GM12873 (cell line): ENCODE results near the gene ARMH3.

ENCODE experiments used
- TF ChIP-seq, protein P1 (sequence below): IDR thresholded peaks from 2 replicates; pipeline ENCODE4 v1.5.1; 2012; ENCODE audit warnings: low read depth, mild to moderate bottlenecking, moderate library complexity, low read length, control low read depth; ENCODE audit not compliant: insufficient read depth; ENCODE audit errors: missing control alignments

Gene ARMH3

GRCh38 chr10:102064868-102065560 lies 9.0 kb upstream of the ARMH3 start, which contains the start of gene HPS6:
HPS6 (plus strand) TSS chr10:102065349; CDS start chr10:102065475, 126 bp downstream.
- TF ChIP-seq, protein P1, sequence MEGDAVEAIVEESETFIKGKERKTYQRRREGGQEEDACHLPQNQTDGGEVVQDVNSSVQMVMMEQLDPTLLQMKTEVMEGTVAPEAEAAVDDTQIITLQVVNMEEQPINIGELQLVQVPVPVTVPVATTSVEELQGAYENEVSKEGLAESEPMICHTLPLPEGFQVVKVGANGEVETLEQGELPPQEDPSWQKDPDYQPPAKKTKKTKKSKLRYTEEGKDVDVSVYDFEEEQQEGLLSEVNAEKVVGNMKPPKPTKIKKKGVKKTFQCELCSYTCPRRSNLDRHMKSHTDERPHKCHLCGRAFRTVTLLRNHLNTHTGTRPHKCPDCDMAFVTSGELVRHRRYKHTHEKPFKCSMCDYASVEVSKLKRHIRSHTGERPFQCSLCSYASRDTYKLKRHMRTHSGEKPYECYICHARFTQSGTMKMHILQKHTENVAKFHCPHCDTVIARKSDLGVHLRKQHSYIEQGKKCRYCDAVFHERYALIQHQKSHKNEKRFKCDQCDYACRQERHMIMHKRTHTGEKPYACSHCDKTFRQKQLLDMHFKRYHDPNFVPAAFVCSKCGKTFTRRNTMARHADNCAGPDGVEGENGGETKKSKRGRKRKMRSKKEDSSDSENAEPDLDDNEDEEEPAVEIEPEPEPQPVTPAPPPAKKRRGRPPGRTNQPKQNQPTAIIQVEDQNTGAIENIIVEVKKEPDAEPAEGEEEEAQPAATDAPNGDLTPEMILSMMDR = peak; percentile 17

- TF ChIP-seq, protein P1 = no peak
Measured at GRCh38 chr10:102064503-102064867, 8.5 kb upstream of the ARMH3 start.

DNA sequence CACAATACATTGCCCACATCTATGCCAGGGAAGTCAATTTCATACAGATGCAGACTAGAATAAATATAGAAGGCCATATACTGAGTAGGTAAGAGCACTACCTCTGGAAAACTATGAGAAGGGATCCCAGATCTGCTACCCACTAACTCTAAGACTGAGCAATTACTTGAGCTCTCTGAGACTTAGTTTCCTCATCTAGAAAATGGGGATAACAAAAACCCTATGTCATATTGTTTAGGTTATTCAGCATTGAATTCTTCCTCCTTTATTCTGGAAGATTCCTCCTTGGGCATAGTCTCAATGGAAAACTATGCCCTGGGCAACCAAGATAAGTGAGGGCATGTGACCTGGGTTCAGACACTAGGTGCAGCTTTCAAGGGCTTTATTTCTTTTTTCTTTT lies 4.0 kb upstream of the ARMH3 start:
- TF ChIP-seq, protein P1 = no peak

- TF ChIP-seq, protein P1 = no peak
Measured at GRCh38 chr10:102046095-102046494, 9.9 kb downstream of the ARMH3 start.

DNA sequence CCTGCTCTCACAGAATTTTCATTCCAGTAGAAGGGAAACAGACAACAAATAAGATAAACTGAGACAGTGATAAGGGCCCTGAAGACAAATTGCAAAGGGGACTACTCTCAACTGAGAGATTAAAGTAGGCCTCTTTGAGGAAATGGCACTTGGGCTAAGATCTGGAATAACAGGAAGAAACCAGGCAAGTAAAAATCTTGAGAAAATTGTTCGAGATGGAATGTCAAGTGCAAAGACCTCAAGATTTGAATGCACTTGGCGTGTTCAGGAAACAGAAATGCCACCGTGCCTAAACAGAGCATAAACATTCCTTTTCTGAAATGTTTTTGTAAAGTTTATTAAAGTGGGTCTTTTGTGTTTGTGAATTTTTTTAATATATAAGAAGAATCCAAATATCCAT lies 10.7 kb downstream of the ARMH3 start:
- TF ChIP-seq, protein P1 = no peak

GRCh38 chr10:102040305-102041050 lies 15.5 kb downstream of the ARMH3 start:
- TF ChIP-seq, protein P1 = no peak

DNA sequence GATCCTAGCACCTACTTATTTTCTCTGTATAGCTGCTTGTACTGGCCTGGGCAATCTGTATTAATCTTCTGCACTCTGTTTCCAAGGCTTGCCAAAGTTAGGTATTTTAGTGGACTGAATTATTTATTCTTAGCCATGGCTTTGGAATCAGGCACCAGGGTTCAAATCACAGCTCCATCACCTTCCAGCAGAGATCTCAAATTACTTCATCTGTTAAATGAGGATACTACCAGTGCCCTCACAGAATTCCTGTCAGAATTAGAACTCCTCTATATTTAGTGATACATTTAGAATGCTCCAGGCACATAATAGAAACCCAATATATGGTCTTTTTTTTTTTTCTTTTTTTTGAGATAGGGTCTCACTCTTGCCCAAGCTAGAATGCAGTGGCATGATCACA lies 17.6 kb downstream of the ARMH3 start:
- TF ChIP-seq, protein P1 = no peak
